AG04449 (cell line): ENCODE measurements around the gene ST6GAL1.

Experiments
- CTCF ChIA-PET: fragments of 350-600 bp; formaldehyde crosslinking; extraction: SDS; loops from one replicate; lab custom pipeline; 2021; ENCODE audit warnings: antibody characterized with exemption; lab: Yijun Ruan, JAX
- POLR2A ChIA-PET: fragments of 400-600, 350-600 bp; formaldehyde crosslinking; extraction: SDS; loops from one replicate; lab custom pipeline; 2020; ENCODE audit warnings: antibody characterized with exemption, inconsistent platforms; lab: Yijun Ruan, JAX
- DNase-seq: peaks from one replicate; pipeline ENCODE4 v3.0.0-alpha.2; 2010; ENCODE audit warnings: low read depth, low spot score
- H3K4me3 ChIP-seq: 2 replicates; pipeline ENCODE4 v1.5.1; 2011; ENCODE audit warnings: low read depth, mild to moderate bottlenecking, control low read depth, low read length
- TF ChIP-seq, protein P1 (sequence below): IDR thresholded peaks from one replicate; pipeline ENCODE4 v1.5.1; 2011; ENCODE audit warnings: mild to moderate bottlenecking, moderate library complexity, low read length, control low read depth, inconsistent platforms; ENCODE audit not compliant: insufficient read depth; ENCODE audit errors: missing control alignments

Gene ST6GAL1

DNA sequence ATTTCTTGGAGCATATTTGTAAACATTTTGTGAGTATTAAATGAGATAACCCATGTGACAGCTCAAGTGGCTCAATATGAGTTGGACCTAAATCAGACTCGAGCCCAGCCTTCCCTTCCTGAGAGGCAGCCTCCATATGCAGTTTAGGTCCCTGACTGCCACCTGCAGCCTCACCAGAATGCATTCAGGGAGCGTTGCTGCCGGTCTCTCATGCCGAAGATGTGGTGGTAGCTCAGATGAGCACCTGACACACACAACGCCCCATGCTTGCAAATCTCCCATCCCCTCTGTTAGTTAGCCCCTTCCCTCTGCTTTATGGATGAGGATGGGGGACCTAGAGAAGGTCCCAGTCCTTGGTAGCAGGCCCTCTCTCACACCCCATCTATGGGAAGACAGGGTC, 9.2 kb downstream of the ST6GAL1 start:
- POLR2A ChIA-PET: no interaction called here
- TF ChIP-seq, protein P1, sequence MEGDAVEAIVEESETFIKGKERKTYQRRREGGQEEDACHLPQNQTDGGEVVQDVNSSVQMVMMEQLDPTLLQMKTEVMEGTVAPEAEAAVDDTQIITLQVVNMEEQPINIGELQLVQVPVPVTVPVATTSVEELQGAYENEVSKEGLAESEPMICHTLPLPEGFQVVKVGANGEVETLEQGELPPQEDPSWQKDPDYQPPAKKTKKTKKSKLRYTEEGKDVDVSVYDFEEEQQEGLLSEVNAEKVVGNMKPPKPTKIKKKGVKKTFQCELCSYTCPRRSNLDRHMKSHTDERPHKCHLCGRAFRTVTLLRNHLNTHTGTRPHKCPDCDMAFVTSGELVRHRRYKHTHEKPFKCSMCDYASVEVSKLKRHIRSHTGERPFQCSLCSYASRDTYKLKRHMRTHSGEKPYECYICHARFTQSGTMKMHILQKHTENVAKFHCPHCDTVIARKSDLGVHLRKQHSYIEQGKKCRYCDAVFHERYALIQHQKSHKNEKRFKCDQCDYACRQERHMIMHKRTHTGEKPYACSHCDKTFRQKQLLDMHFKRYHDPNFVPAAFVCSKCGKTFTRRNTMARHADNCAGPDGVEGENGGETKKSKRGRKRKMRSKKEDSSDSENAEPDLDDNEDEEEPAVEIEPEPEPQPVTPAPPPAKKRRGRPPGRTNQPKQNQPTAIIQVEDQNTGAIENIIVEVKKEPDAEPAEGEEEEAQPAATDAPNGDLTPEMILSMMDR: no peak
- CTCF ChIA-PET: no interaction called here
- no peak overlapping the region for H3K4me3 ChIP-seq
- no peak for DNase-seq

DNA sequence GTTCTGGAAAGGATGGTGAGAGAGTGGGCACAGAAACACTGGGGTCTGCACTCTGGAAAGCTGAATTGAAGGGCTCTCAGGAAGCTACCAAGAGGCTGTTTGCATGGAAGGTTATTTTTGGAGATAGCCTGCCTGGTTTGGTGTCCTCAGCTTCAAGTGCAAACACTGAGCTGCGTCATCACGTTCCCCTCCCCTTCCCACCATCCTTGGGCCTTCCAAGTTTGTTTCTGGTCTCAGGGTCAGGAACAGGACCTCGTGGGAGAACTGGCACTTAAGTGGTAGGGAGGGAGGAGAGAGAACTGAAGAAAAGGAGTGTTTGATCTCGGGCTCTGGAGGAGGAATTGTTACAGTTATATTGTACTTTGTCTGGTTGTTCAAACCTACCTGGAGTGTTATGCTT, 10.6 kb downstream of the ST6GAL1 start:
- ChIA-PET CTCF (no interaction called here), POLR2A (no interaction called here)
- no peak overlapping the region for H3K4me3 ChIP-seq
- TF ChIP-seq, protein P1: no peak
- no peak for DNase-seq

DNA sequence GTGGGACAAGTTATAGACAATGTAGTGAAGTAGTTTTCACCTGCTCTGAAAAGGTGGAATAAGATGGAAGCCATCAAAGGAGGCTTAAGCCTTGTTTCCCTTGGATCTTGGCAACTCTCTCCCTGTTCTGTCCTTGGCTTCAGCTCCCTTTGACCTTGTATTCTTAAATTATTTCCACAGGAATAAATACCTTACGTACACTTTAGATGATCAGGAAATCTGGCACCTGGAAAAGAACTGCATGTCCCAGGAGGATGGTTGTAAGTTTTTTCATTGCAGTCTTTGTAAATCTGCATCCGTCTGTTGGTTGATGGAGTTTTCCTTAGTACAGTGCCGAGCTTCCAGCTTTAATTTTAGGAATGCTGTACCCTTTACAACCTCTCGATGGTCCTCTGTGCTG, 11.8 kb downstream of the ST6GAL1 start:
- no peak overlapping the region for H3K4me3 ChIP-seq
- ChIA-PET POLR2A (no interaction called here), CTCF (no interaction called here)
- TF ChIP-seq, protein P1: no peak
- no peak for DNase-seq

DNA sequence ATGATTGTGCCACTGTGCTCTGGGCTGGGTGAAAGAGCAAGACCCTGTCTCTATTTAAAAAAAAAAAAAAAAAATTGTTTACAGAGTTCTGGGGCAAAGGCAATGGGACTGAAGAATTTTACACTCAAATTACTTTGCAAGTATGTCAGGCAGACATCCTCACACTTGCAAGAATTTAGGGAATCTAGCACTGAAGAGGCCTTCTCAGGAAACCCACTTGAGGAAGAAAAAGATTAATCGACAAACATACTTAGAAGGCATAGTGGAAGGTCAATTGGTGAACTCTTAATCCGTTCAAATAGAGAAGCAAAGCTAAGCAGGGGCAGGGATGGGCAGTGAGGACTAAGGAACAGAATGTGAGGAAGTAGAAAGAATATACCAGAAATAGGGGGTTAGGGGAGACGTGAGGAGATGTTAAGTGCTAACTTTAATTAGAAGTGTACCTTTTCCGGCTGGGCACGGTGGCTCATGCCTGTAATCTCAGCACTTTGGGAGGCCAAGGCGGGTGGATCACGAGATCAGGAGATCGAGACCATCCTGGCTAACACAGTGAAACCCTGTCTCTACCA, 15.0 kb downstream of the ST6GAL1 start:
- CTCF ChIA-PET: no interaction called here
- no peak overlapping the region for H3K4me3 ChIP-seq
- DNase-seq: no peak
- POLR2A ChIA-PET: no interaction called here
- TF ChIP-seq, protein P1: no peak

DNA sequence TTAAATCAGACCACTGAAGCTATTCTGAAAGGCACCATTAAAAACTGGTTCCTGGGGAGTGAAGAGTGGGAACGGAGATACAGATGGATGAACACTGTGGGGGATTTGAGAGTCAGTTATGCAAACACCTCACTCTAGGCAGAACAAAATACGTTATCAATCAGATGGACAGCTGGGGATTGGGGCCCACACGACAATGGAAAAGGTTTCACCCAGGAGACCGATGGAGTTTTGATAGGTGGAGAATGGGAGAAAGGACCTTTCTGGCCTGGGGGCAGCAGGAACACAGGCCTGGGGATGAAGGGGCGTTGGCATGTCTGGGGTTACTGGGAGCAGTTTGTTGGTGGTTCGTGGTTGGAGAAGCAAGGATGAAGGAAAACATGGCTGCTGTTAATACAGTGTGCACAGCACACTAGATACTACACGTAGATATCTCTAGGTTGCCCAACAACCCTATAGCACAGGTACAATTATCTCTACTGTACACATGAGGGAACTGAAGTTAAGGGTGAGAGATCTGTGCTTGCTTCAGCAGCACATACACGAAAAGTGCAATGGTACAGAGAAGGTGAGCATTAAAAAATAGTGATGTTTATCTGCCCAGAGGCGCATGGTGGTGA, 16.5 kb downstream of the ST6GAL1 start:
- POLR2A ChIA-PET: no interaction called here
- no peak for DNase-seq
- CTCF ChIA-PET: no interaction called here
- TF ChIP-seq, protein P1: no peak
- H3K4me3 ChIP-seq: no peak overlapping the region

DNA sequence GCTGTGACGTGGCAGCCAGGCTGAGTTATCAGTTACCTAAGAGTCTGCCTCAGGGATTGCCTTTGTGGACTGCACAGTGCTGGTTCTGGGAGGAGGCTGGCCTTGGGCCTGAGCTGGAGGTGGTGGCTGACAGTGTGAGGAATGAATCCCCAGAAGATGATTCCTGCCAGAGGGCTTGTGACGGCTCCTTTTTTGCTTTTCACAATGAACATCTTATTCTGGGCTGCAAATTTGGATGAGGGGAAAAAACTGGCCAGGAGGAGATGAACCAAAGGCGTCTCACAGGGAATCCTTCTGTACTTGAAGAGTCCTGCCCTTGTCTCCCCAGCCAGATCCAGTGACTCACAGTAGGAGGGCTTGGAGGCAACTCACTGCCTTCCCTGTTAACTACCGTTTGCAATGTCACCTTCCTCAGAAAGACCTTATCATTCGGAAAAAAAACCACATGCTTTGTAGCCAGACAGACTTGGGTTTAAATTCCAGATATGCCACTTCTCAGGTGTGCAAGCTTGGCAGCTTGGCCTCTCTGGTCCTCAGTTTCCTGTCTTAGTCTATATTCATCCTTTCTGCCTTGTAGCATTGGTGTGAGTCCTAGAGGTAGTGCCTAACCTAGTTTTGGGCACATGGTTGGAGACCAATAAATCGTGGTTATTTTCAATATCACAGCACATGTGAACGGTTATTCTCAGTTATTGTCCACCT, 19.1 kb downstream of the ST6GAL1 start:
- TF ChIP-seq, protein P1: no peak
- CTCF ChIA-PET: no interaction called here
- no peak overlapping the region for H3K4me3 ChIP-seq
- POLR2A ChIA-PET: no interaction called here
- DNase-seq: no peak
